ACHN (cell line): ENCODE data around the gene DIPK1B.

Source experiments
- DNase-seq: peaks from one replicate; pipeline ENCODE4 v3.0.0-alpha.2; 2015
- in situ Hi-C: cut with HindIII; loops from 2 replicates; pipeline ENCODE4 v1.10.0; 2017; ENCODE audit warnings: low sequenced_read_pairs, low pct_ligation_motif_present, low pct_unique_long_range_greater_than_20kb

Gene DIPK1B

DNA sequence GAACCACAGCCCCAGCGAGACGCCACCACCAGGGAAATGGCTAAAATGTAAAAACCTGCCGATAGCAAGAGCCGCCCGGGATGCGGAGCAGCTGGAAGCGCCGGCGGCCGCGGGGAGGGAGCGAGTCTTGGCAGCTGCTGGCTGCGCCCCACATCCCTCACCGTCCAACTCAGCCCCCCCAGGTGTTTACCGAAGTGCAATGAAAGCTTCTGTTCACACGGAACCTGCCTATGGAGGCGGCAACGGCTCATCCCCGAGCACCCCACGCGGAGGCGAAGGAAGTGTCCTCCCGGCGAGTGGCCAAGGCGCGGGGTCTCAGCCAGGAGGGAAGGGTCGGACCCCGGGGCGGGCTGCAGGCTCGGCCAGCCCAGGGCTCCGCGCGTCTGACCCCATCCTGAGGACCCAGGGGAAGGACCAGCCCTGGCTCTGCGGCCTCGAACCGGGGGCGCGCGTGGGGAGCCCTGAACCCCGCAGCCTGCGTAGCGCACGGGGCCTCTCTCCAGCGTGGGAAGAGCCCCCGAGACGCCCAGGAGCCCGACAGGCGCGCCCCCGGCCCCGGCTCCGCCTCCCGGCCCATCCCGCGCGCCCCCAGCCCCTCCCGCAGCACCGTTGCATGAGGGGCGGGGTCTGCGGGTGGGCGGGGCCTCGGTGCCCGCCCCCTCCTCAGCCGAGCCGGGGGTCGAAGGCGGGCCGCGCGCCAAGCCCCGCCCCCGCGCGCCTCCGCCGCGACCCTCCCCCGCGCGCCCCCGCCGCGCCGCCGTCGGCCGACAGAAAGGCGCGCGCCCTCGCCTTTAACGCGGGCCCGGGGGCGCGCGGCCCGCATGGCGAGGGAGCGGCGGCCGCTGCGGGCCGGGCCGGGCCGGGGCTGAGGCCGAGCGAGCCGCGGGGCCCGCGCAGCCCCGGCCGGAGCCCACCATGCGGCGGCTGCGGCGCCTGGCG lies at the start of gene DIPK1B:
Gene DIPK1B, plus strand, starts transcription at position 822 of the 939 bp plus-strand sequence. Its CDS starts 94 bp downstream, at position 916.
- in situ Hi-C loops: no loop called here
- no peak for DNase-seq

DNA sequence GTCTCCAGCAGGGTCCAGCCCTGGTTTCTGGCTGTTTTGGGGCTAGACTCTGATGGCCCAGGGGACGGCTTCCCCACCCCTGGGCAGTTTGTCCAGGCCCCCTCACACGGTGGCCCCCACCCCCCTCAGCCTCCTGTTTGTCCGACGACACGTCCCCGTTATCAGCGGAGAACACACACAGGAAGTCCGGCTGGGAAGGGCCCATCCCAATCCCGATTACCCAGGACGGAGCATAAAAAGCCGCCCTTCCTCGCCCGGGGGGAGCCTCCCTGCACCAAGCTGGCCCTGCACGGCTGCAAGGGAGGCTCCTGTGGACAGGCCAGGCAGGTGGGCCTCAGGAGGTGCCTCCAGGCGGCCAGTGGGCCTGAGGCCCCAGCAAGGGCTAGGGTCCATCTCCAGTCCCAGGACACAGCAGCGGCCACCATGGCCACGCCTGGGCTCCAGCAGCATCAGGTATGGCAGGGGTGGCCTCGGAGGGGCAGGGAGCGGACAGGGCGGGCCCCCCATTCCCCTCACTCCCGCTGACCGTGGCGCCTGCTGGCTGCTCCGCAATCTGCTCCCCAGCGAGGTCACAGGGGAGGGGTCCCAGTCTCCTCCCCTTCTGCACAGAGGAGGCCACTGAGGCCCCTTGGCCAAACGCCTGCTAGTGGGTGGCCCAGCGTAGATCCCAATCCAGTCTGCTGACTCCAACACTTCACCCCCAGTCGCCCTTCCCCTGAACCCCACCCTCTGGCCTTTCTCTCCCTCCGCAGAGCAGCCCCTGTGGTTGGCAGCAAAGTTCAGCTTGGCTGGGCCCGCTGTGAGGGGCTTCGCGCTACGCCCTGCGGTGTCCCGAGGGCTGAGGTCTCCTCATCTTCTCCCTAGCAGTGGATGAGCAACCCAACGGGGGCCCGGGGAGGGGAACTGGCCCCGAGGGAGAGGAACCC lies 49.5 kb upstream of the DIPK1B start, which contains the start of gene EGFL7:
Gene EGFL7, plus strand, starts transcription at position 261 of the 926 bp plus-strand sequence. CDS start 5,367 bp downstream, outside the sequence.
- DNase-seq: no peak
- in situ Hi-C loops: no loop called here

DNA sequence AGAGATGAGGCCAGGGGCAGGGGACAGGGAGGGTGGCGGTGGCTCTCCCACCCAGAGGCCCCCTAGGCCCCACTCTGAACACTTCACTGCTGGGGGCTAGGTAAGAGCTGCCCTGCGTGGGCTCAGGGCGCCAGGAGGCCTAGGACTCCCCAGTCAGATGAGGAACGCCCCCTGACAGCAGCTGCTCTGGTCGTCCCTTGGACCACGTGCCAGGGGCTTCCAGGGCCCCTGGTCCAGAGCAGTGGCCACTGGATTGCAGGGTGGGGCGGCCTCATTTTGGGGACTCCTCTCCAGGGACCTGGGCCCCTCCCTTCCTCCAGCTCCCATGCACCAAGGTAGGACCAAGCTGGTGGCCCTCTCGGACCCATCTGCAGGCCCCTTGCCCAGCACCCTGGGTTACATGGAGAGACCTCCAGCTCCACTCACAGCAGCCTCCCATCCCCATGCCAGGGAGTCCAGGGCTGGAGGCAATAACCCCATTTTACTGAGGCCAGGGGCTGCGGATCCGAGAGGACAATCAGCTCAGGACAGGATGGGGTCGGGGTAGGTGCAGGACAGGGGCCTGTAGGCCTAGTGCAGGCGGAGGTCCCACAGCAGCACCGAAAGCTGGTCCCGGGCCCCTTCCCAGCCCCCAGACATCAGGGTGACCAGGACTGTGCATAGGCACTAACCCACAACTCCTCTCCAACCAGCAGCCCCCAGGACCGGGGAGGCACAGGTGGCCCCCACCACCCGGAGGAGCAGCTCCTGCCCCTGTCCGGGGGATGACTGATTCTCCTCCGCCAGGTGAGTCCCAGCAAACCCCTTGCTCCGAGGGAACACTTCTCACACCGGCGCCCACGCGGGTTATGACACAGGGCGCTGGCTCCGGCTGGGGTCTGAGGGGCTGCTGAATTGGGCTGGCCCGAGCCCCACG lies 48.1 kb upstream of the DIPK1B start:
- DNase-seq: no peak
- in situ Hi-C loops: no loop called here

DNA sequence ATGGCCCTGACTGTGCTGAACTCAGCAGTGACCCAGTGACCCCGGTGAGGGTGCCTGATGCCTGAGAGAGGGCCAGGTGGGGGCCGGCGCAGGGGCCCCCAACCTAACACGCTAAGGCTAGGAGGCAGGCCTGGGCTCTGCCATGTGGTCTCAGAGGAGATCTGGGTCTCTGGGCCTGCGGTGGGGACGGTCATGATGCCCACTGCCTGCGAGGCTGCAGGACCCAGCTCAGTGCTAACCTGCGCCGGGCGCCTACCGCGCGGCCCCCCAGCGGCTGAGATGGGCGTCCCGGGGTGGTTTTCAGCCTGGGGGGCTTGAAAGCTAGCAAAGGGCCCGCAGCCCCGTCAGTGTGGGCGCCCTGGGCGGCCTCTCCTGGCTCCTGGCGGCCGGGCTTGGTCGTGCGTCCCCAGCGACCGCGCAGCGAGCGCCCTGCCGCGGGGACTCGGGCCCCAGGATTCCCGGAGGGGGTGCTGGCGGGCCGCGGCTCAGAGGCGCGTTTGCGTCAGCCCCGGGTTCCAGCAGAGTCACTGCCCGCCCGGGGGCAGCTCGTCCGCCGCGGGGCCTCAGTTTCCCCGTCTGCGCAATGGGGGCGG lies 47.2 kb upstream of the DIPK1B start:
- peak; percentile 22 for DNase-seq
- in situ Hi-C loops: no loop called here

DNA sequence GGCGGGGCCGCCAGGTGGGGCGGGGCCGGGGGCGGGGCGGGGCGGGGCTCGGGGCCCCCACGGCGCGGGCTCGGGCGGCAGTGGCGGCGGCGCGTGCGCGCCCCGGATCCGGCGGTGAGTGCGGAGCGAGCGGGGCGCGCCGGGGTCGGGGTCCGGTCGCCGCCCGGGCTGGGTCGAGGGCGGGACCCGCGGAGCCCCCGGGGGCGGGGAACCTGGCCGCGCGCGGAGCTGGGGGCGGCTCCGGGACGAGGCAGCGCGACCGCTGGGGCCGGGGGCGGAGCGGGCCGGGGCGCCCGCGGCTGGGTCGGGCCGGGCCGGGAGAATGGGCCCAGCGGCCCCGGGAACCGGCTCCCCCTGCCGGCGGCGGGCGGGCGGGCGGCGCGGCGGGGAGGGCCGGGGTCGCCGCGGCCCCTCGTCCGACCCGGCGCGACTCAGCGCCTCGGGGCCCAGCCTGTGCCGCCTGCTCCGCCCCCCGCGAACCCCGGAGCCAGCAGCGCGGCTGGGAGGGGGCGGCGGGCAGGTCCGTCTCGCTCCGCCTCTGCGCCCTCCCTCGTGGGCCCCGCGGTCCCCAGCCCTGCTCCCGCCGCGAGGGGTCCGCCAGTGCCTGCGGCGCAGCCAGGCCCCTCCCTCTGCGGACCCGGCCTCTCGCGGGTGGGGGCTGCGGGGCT lies 46.5 kb upstream of the DIPK1B start:
- peak; percentile 23 for DNase-seq
- in situ Hi-C loops: no loop called here

DNA sequence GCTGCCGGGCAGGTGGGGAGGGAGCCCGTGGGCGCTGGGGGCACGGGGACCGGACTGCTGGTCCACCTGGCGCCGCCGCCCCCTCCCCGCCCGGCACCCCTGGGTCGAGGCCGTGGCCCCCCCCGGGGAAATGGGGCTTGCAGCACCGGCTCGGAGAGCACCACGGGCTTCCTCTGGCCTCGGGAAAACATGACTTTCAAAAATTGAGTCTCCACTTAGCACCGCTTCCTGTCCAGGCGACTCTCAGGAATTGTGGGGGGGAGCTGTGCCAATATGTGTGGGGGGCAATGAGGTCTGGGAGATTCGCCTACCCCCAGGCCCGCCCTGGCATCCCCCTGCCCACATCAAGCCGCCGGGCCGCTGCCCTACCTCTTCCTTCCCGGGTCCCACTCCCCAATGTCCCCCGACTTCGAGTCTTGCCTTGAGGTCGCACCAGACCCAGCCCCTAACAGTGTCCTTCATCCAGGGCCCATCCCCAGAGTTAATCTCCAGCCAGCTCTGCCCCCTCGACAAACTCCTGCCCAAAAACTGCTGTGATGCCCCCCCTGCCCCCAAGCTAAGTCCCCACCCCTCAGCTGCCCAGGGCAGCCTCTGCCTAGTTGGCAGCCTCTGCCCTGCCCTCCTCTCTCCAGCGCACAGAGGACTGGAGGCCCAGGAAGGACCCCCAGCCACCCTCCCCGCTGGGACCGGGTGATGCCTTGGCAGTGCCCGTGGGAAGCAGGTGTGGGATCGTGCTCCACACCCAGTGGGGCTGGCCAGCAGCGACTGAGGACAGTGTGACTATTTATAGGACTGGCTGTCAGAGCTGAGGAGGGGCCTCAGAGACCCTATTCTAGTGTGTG lies 45.8 kb upstream of the DIPK1B start:
- no peak for DNase-seq
- in situ Hi-C loops: no loop called here

DNA sequence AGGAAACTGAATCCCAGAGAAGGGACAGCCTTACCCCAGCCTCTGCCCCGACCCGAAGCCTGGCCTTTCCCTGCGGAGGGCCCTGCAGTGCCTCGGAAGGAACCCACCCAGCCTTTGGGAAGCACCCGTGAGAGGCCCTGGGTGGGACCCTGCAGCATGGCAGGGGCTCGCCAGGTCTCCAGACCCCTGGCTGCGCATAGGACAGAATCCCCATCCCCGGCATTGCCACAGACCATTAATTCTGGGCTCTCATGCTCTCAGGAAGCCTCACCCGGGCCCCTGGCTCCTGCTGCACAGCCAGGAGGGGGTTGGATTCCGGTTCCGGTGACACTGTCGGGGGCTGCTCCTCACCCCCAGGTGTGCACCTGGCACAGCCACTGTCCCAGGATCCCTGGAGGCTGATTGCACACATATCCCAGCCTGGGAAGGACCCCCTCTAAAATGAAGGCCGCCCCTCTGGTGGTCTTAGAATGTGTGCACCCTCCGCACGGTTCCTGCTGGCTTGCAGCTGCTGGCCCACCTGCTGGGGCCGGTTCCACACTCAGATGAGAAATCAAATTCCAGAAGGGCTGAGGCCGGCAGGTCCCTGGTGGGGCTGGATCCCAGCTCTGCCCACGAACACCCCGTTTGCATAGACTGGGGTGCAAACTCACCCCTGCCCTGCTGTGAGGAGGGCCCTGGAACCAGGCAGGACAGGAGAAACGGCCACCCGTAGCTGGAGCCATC lies 45.0 kb upstream of the DIPK1B start:
- in situ Hi-C loops: no loop called here
- DNase-seq: no peak

DNA sequence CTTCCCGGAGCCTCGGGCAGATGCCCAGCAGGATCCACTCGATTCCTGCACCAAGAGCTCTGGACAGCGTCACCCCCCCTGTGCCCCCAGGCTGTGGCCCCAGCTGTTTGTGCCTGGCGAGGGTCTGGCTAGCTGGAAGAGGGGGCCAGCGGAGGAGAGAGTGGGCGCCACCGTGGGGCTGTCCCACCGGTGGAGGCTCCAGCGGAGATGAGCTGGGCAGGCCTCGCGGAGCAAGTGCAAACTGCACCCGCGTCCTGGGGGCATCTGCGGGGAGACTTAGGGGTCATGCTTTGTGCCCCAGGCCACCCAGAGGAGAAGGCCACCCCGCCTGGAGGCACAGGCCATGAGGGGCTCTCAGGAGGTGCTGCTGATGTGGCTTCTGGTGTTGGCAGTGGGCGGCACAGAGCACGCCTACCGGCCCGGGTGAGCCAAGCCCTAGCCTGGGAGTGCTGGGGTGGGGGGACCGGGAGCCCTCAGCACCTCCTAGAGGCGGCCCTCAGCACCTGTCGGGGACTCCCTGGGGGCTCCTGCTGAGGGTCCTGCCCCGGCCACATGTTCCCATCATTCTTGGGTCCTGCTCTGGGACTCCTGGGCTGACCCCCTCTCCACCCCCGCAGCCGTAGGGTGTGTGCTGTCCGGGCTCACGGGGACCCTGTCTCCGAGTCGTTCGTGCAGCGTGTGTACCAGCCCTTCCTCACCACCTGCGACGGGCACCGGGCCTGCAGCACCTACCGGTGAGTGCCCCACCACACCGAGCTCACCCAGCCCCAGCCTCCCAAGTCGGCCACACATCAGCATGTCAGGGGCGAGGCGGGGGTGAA lies 44.2 kb upstream of the DIPK1B start:
- no peak for DNase-seq
- in situ Hi-C loops: no loop called here

DNA sequence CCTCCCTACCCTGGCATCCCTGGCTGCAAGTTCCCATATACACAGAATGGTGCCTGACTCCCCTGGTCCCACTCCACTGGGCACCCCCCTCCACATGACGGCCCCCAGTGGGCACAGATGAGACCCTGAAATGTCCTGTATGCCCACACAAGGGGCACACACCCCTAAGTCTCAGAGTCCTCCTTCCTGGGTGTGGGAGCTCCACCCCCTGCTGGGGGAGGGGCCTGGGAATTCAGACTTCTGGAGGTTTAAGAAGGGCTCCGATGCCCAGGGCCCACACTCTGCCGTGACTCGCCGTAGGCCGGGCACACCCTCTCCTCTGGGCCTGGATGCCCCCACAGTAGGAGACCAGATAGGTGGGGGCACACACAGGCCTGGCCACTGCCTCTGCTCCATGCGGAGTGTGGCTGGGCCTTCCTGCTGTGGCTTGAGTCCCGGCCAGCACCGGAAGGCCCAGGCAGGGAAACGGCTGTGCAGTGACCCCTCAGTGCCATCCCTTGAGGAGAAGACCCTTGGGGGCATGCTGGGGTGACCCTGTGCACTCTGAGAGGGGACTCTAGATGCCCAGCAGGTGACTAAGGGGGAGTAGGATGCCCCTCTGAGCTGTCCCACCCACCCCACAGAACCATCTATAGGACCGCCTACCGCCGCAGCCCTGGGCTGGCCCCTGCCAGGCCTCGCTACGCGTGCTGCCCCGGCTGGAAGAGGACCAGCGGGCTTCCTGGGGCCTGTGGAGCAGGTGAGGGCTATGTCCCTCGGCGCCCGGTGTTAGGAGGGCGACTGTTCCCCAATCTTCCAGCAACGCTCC lies 43.2 kb upstream of the DIPK1B start:
- in situ Hi-C loops: no loop called here
- peak; percentile 31 for DNase-seq

DNA sequence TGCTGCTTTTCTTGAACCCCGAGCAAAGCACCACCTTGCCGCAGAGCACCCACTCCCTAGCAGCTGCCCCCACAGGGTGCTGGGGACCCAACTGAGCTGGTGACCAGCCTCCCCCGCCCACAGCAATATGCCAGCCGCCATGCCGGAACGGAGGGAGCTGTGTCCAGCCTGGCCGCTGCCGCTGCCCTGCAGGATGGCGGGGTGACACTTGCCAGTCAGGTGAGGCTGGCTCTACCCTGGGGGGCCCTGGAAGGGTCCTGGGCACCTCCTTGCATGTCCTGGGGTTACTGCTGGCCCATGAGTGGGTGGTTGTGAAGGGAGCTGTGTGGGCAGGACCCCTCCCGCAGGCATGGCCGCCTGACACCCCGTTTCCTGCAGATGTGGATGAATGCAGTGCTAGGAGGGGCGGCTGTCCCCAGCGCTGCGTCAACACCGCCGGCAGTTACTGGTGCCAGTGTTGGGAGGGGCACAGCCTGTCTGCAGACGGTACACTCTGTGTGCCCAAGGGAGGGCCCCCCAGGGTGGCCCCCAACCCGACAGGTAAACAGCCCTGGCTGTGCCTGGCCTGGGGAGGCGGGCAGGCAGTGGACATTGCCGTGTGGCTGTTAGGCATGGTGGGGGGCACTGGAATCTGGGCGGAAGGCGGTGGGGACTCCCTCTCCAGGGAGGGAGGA lies 42.4 kb upstream of the DIPK1B start:
- in situ Hi-C loops: no loop called here

DNA sequence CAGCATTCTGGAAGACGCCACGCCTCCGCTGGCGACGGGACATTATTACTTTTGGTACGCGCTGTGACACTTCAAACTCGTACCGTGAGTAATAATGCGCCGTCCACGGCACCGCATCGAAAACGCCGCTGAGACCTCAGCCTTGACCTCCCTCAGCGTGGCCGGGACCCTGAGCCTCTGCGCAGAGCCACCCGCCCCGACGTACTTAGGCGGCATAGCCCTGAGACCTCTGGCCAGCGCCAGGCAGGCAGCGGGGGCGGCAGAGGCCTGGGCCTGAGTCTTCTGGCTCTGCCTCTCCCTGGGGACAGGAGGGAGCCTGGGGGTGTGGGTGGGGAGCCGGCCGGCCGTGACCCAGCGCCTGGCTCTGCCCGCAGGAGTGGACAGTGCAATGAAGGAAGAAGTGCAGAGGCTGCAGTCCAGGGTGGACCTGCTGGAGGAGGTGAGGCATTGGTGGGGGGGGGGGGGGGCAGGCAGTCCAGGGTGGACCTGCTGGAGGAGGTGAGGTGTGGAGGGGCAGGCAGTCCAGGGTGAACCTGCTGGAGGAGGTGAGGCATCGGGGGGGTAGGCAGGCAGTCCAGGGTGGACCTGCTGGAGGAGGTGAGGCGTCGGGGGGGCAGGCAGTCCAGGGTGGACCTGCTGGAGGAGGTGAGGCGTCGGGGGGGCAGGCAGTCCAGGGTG lies 41.7 kb upstream of the DIPK1B start:
- in situ Hi-C loops: no loop called here

More for the DNA sequence above, 42.4 kb upstream of the DIPK1B start:
- no peak for DNase-seq

DNA sequence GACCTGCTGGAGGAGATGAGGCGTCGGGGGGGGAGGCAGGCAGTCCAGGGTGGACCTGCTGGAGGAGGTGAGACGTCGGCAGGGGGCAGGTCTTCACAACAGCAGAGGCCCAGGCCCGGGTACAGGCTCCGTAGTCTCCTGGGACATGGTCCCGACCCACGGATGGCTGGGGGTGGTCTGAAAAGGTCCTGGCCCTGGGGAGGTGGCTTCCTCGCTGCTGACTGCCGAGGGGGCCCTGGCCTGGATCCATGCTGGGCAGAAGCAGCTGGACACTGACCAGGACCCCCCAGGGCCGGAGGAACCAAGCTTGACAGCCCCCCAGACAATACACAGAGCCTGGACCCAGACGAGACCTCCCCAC lies 41.1 kb upstream of the DIPK1B start:
- no peak for DNase-seq
- in situ Hi-C loops: no loop called here

More for the DNA sequence above, 41.7 kb upstream of the DIPK1B start:
- DNase-seq: no peak

DNA sequence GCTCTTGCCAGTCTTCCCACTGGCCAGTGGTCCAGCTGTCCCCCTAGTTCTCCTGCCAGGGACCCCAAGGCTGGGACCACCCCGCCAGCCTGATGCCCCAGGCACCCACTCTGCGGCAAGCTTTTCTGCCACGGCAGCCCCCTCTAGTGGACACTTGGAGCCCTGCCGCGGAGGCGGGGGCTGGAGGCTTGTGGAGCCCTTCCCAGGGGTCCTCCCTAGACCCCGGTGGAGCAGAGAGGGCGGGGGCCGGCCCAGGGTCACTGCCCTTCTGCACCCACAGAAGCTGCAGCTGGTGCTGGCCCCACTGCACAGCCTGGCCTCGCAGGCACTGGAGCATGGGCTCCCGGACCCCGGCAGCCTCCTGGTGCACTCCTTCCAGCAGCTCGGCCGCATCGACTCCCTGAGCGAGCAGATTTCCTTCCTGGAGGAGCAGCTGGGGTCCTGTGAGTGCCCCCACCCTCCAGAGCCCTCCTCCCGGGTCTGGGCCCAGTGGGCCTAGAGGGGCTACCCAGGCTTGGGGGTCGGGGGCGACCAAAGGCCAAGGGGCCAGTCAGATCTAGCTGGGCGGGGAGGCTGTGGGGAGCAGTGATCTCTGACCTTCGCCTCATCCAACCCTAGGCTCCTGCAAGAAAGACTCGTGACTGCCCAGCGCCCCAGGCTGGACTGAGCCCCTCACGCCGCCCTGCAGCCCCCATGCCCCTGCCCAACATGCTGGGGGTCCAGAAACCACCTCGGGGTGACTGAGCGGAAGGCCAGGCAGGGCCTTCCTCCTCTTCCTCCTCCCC lies 40.5 kb upstream of the DIPK1B start:
- in situ Hi-C loops: no loop called here
- DNase-seq: peak; percentile 29
